ENCODE data around the gene MEGF8. TPM values are rescaled to one million over a fixed set of nuclear protein-coding genes. Genes with fewer than 3 reads are reported as not detected.

MEGF8 gene
- total and polyA plus RNA-seq, 2 of the 8 experiments (the other 6 are each of a cell fraction or from before 2014, with no cell fraction given), result 13.0 to 23.7 TPM

- TF ChIP-seq PHF8 (conservative IDR thresholded peaks at IDR 0.05; ENCODE audit: low read depth, low read length) (peak; percentile 79), SP4 (IDR thresholded peaks at IDR 0.05; ENCODE audit: low read length) (no peak), CHD2 (IDR thresholded peaks at IDR 0.05; ENCODE audit: low read length) (no peak), BRCA1 (IDR thresholded peaks at IDR 0.05; ENCODE audit: low read depth, low read length) (no peak), ZNF274 (IDR thresholded peaks at IDR 0.05; ENCODE audit: borderline replicate concordance, extremely low read depth, low read length) (no peak), NRF1 (IDR thresholded peaks at IDR 0.05; ENCODE audit: low read depth, low read length) (peak; percentile 97), MAX (IDR thresholded peaks at IDR 0.05) (no peak), TEAD4 (IDR thresholded peaks at IDR 0.05; ENCODE audit: low read depth, low read length) (no peak), POLR2A (IDR thresholded peaks at IDR 0.05; ENCODE audit: control extremely low read depth in 1 of 2, low read depth in 2 of 2, low read length in 2 of 2) (peak in 1 of 2 experiments; percentile 69; a peak in 2 of 3 replicates), CBX8 (IDR thresholded peaks at IDR 0.05; ENCODE audit: borderline replicate concordance, low read depth, low read length) (no peak), BCL11A (IDR thresholded peaks at IDR 0.05; ENCODE audit: low read depth in 2 of 2, low read length in 2 of 2) (no peak), CTCF (IDR thresholded peaks at IDR 0.05; ENCODE audit: control extremely low read depth in 1 of 3, insufficient read depth in 1 of 3, low read depth in 1 of 3, low read length in 3 of 3) (peak; percentile 71 to 95 (median 81)), SIRT6 (IDR thresholded peaks at IDR 0.05; ENCODE audit: low read length) (no peak), TBP (IDR thresholded peaks at IDR 0.05; ENCODE audit: low read depth, low read length) (peak; percentile 69), EGR1 (IDR thresholded peaks at IDR 0.05; ENCODE audit: borderline replicate concordance, low read depth, low read length) (peak; percentile 96), HDAC2 (IDR thresholded peaks at IDR 0.05; ENCODE audit: borderline replicate concordance in 1 of 2, low read depth in 2 of 2, low read length in 2 of 2) (no peak), POU5F1 (IDR thresholded peaks at IDR 0.05; ENCODE audit: low read depth, low read length) (no peak), CEBPB (IDR thresholded peaks at IDR 0.05; ENCODE audit: low read depth, low read length) (no peak)
These were observed at the start of gene MEGF8 (continued) for GRCh38 chr19:42325308-42325895.
